Prostate gland (tissue), 2 donors: ENCODE results near the gene DMRT1.

Experiments
- CTCF ChIP-seq, 4 experiments: fragments of 200-600 bp in 2 of 4; fragments of 450-650 bp in 2 of 4; sonication (generic) in 2 of 4; IDR thresholded peaks; 1 replicate in 3 of 4; 2 replicates in 1 of 4; pipeline ENCODE4 v1.5.1; 2016 to 2019; ENCODE audit warnings: antibody characterized with exemption in 4 of 4, mild to moderate bottlenecking in 2 of 4, moderate library complexity in 2 of 4
- POLR2A ChIP-seq: fragments of 450-650 bp; IDR thresholded peaks from one replicate; pipeline ENCODE4 v1.6.1; 2016; ENCODE audit warnings: antibody characterized with exemption, mild to moderate bottlenecking
- POLR2AphosphoS5 ChIP-seq: sonication (generic); formaldehyde crosslinking; IDR thresholded peaks from one replicate; pipeline ENCODE4 v1.6.1; 2017; ENCODE audit warnings: antibody characterized with exemption

GRCh38 chr9:805151-805550 lies 36.3 kb upstream of the DMRT1 start:
- TF ChIP-seq POLR2AphosphoS5 (no peak), CTCF (IDR thresholded peaks at IDR 0.05) (no peak), POLR2A (no peak)
